Endometrial microvascular endothelial cells (primary cell): ENCODE data around the gene TCAF1. TPM values are rescaled to one million over a fixed set of nuclear protein-coding genes. Genes with fewer than 3 reads are reported as not detected.

Source experiments
- in situ Hi-C: cut with HindIII; loops from 2 replicates; pipeline ENCODE4 v1.10.0; 2017; ENCODE audit warnings: low sequenced_read_pairs, low pct_unique_long_range_greater_than_20kb; ENCODE audit errors: inconsistent ontology term
- total RNA-seq: library from RNA; depleted of rRNA; stranded (reverse); fragments of >200 nt; gene quantifications from one replicate; pipeline ENCODE4 v1.2.3, GENCODE V29; 2015; ENCODE audit errors: inconsistent ontology term

TCAF1 gene
- total RNA-seq = 54.2 TPM

GRCh38 chr7:143901668-143902331 lies at the start of gene TCAF1:
Gene TCAF1, minus strand, starts transcription at chr7:143902176. Its CDS starts 25,568 bp downstream, at chr7:143876608.
- in situ Hi-C loops = no loop called here

- in situ Hi-C loops = no loop called here
These were observed 46.8 kb upstream of the TCAF1 start for GRCh38 chr7:143948733-143949132.

GRCh38 chr7:143947111-143947510 lies 45.1 kb upstream of the TCAF1 start:
- in situ Hi-C loops = no loop called here

- in situ Hi-C loops = no loop called here
These were observed 43.4 kb upstream of the TCAF1 start for GRCh38 chr7:143945423-143945822.

GRCh38 chr7:143938379-143939243 lies 36.6 kb upstream of the TCAF1 start:
- in situ Hi-C loops = no loop called here

GRCh38 chr7:143936087-143937009 lies 34.4 kb upstream of the TCAF1 start:
- in situ Hi-C loops = no loop called here

GRCh38 chr7:143934526-143935325 lies 32.8 kb upstream of the TCAF1 start, which contains the start of gene OR2F2:
Gene OR2F2, plus strand, starts transcription at chr7:143935233. Its CDS starts 0 bp downstream, at chr7:143935233.
- in situ Hi-C loops = no loop called here

- in situ Hi-C loops = no loop called here
These were observed 29.8 kb upstream of the TCAF1 start for GRCh38 chr7:143931739-143932138.

GRCh38 chr7:143929224-143929920 lies 27.4 kb upstream of the TCAF1 start:
- in situ Hi-C loops = no loop called here

GRCh38 chr7:143924851-143925250 lies 22.9 kb upstream of the TCAF1 start:
- in situ Hi-C loops = no loop called here

- in situ Hi-C loops = no loop called here
These were observed 13.1 kb upstream of the TCAF1 start for GRCh38 chr7:143914938-143915652.

- in situ Hi-C loops = no loop called here
These were observed 12.1 kb upstream of the TCAF1 start for GRCh38 chr7:143913945-143914615.

GRCh38 chr7:143910473-143911248 lies 8.7 kb upstream of the TCAF1 start:
- in situ Hi-C loops = no loop called here

GRCh38 chr7:143909863-143910262 lies 7.9 kb upstream of the TCAF1 start:
- in situ Hi-C loops = no loop called here

GRCh38 chr7:143908120-143908519 lies 6.1 kb upstream of the TCAF1 start:
- in situ Hi-C loops = no loop called here

GRCh38 chr7:143906895-143907294 lies 4.9 kb upstream of the TCAF1 start:
- in situ Hi-C loops = no loop called here
